Esophagus squamous epithelium (tissue), 5 donors: Measurements from ENCODE around the gene CNTRL. TPM values are rescaled to one million over a fixed set of nuclear protein-coding genes. Genes with fewer than 3 reads are reported as not detected.
"Not testable (repeated sequence)": the region's sequence is repeated elsewhere in the genome, so short reads cannot be mapped to it uniquely, and the experiment has no call there.

Experiments
- DNase-seq: peaks from one replicate; lab custom pipeline; 2025; lab: John Stamatoyannopoulos, UW
- H3K27ac ChIP-seq, 4 donors: fragments of 200-600 bp; sonication (generic); one replicate each; pipeline ENCODE4 v1.5.1; 2016 to 2019; ENCODE audit warnings: mild to moderate bottlenecking in 1 of 4
- H3K27me3 ChIP-seq, 4 donors: fragments of 200-600 bp; sonication (generic); 1 replicate in 3 of 4; 2 replicates in 1 of 4; pipeline versions ENCODE4 v1.5.1 to v1.6.0; 2017 to 2021; ENCODE audit warnings: antibody characterized with exemption in 1 of 4
- H3K36me3 ChIP-seq, 3 donors: fragments of 200-600 bp; sonication (generic); one replicate each; pipeline ENCODE4 v1.5.1; 2016 to 2019
- H3K4me1 ChIP-seq, 3 donors: fragments of 200-600 bp; sonication (generic); one replicate each; pipeline ENCODE4 v1.5.1; 2017 to 2019
- H3K4me3 ChIP-seq, 4 donors: fragments of 200-600 bp; sonication (generic); 1 replicate in 3 of 4; 2 replicates in 1 of 4; pipeline ENCODE4 v1.5.1; 2016 to 2019; ENCODE audit warnings: mild to moderate bottlenecking in 2 of 4, moderate library complexity in 1 of 4
- H3K9me3 ChIP-seq, 3 donors: fragments of 200-600 bp; sonication (generic); one replicate each; pipeline ENCODE4 v1.5.1; 2016 to 2019
- POLR2A ChIP-seq, 4 donors: fragments of 450-650 bp; IDR thresholded peaks; one replicate each; pipeline ENCODE4 v1.6.1; 2017; ENCODE audit warnings: antibody characterized with exemption in 4 of 4, mild to moderate bottlenecking in 4 of 4, moderate library complexity in 3 of 4
- WGBS, 2 donors: methylation state at CpG; one replicate each; pipeline ENCODE4 v1.1.5; 2018; 5-methylcytosine and 5-hydroxymethylcytosine counted together
- intact Hi-C: fragments of 100-400 bp; cut with DNase I; formaldehyde crosslinking; loops from one replicate; pipeline ENCODE4 v1.15.0; 2022
- total RNA-seq, 4 donors: library from RNA; depleted of rRNA; stranded (reverse); fragments of >200 nt; gene quantifications; one replicate each; pipeline ENCODE4 v1.1.0, GENCODE V29; 2016
- TF ChIP-seq, protein P1 (sequence below), 6 experiments: fragments of 450-650 bp in 4 of 6; fragments of 200-600 bp in 2 of 6; sonication (generic) in 2 of 6; IDR thresholded peaks; one replicate each; pipeline ENCODE4 v1.5.1; 2016 to 2019; ENCODE audit warnings: antibody characterized with exemption in 6 of 6, mild to moderate bottlenecking in 4 of 6, moderate library complexity in 4 of 6
- donor health status: DM: yes; HTN: yes; CAD: no.

The CNTRL gene
- total RNA-seq, 4 donors from 2014 or later: 7.2 to 15.3 (median 8.0) TPM

DNA sequence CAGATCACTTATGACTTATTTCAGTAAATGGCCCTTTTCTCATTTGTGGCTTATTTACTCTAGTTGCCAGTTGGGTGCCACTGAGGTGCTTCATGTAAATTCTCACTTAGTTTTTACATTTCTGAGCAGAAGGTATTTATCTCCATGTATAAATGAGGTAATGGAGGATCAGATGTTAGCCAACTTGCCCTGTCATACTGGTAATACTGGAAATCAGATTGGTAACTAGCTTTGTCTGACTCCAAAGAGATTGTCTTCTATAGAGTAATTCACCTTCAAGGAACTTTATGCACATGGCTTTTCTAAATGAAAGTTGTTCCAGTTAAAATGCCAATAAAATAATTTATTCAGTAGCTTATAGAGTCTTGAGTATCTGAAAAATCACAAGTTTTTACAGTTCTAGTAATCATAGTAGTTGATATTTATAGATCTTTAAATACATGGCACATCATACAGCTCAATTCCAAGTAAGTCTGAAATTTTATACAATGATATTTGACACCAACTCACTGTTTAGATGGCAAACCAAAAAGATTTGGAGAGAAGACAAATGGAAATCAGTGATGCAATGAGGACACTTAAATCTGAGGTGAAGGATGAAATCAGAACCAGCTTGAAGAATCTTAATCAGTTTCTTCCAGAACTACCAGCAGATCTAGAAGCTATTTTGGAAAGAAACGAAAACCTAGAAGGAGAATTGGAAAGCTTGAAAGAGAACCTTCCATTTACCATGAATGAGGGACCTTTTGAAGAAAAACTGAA lies 98.2 kb downstream of the CNTRL start:
- H3K27ac ChIP-seq: peak overlapping the region in 2 of 4 donors; percentile 33 to 35
- H3K9me3 ChIP-seq: no peaks in the 10 kb centered on the region
- no peaks in the 10 kb centered on the region for H3K27me3 ChIP-seq
- DNase-seq: no peak
- no peak overlapping the region for H3K4me3 ChIP-seq
- intact Hi-C loops: no loop called here
- no peak for TF ChIP-seq POLR2A (IDR thresholded peaks at IDR 0.05)
- TF ChIP-seq, protein P1, sequence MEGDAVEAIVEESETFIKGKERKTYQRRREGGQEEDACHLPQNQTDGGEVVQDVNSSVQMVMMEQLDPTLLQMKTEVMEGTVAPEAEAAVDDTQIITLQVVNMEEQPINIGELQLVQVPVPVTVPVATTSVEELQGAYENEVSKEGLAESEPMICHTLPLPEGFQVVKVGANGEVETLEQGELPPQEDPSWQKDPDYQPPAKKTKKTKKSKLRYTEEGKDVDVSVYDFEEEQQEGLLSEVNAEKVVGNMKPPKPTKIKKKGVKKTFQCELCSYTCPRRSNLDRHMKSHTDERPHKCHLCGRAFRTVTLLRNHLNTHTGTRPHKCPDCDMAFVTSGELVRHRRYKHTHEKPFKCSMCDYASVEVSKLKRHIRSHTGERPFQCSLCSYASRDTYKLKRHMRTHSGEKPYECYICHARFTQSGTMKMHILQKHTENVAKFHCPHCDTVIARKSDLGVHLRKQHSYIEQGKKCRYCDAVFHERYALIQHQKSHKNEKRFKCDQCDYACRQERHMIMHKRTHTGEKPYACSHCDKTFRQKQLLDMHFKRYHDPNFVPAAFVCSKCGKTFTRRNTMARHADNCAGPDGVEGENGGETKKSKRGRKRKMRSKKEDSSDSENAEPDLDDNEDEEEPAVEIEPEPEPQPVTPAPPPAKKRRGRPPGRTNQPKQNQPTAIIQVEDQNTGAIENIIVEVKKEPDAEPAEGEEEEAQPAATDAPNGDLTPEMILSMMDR (IDR thresholded peaks at IDR 0.05): no peak
- peaks cover 0 to 98% (median 28%) of the 10 kb centered on the region in 3 donors for H3K36me3 ChIP-seq
- 97 to 100% methylated on average over 1 of the region's 1 CpG for WGBS, 2 donors
- peaks cover 0 to 21% (median 0%) of the 10 kb centered on the region in 3 donors for H3K4me1 ChIP-seq

DNA sequence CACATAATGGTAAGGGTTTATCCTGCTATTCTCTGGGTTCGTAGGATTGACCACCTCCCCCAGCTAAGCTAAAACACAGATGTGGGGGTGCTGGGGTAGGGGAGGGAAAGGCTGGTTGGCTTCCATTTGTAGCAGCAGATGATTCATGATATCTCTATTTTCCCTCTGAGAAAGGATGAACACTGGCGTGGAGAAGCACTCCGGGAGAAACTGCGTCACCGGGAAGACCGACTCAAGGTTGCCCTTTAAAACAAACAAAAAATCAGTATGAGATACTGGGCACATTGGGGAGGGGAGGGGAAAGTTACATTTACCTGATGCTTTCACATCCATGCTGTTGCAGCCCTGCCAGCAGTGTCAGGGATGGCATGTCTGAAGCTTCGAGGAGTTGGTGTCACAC lies 98.7 kb downstream of the CNTRL start:
- WGBS, 2 donors: 93 to 94% methylated on average over 4 to 7 of the region's 7 CpGs
- no peak for TF ChIP-seq POLR2A (IDR thresholded peaks at IDR 0.05)
- TF ChIP-seq, protein P1 (IDR thresholded peaks at IDR 0.05): no peak
- Histone ChIP-seq H3K4me1 (peaks cover 0 to 21% (median 0%) of the 10 kb centered on the region in 3 donors), H3K27me3 (no peaks in the 10 kb centered on the region), H3K9me3 (no peaks in the 10 kb centered on the region), H3K36me3 (peaks cover 0 to 99% (median 28%) of the 10 kb centered on the region in 3 donors), H3K4me3 (no peak overlapping the region), H3K27ac (no peak overlapping the region)
- DNase-seq: no peak
- intact Hi-C loops: no loop called here

DNA sequence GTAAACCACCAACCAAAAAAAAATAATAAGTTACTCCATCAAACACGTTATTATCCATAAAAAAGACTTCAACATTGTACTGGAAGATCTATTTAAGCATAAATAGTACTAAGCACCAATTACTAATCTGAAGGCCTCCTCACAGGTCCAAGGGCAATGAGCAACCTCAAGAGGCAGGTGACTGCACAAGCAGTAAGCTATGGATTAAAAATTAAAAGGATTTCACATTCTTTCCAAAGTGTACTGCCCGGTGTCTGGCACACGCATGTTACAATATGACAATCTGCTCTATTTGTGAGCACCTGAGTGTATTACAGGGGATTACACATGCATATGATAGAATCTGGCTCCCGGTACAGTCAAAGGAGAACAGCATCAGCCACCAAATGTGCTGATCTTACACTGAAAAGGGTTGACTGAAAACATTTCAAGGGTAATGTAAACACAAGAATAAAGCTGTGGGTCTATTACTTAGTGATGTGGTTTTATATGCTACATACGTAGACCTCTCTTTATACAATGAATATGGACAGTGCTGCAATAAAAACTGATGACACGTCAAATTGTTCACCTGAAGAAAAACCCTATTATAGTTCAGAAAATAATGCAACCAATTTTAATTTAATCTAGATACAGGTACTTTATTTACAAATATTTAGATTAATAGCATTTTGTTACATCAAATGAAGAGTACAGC lies 104.1 kb downstream of the CNTRL start:
- Histone ChIP-seq H3K4me3 (no peak overlapping the region), H3K9me3 (no peaks in the 10 kb centered on the region), H3K4me1 (peaks cover 0 to 20% (median 2%) of the 10 kb centered on the region in 3 donors), H3K36me3 (peaks cover 0 to 100% (median 13%) of the 10 kb centered on the region in 3 donors), H3K27me3 (no peaks in the 10 kb centered on the region), H3K27ac (no peak overlapping the region)
- TF ChIP-seq POLR2A (IDR thresholded peaks at IDR 0.05): no peak
- TF ChIP-seq, protein P1 (IDR thresholded peaks at IDR 0.05): no peak
- WGBS, 2 donors: 69 to 78% methylated on average over 6 of the region's 6 CpGs
- no peak for DNase-seq
- intact Hi-C loops: no loop called here

DNA sequence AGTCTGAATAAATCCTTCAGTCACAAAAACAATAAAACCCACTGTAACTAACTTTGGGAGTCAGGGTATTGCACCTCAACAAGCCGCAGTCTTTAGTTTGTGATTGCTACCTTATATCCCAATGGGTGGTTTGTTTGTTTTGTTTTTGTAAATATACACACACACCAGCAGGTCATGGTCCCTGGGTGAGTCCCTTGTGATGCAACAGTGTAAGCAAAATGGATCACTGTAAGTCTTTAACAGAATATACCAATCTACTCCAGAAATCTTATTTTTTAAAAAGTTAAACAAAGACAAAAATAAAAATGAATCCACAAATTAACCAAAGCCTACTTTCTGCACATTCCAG lies 104.6 kb downstream of the CNTRL start:
- H3K9me3 ChIP-seq, H3K27me3 ChIP-seq, DNase-seq, intact Hi-C loops, H3K4me3 ChIP-seq, H3K27ac ChIP-seq: not testable (repeated sequence)
- WGBS, 2 donors: 78 to 80% methylated on average over 1 of the region's 1 CpG
- Histone ChIP-seq H3K36me3 (peaks cover 0 to 100% (median 13%) of the 10 kb centered on the region in 3 donors), H3K4me1 (peaks cover 0 to 25% (median 4%) of the 10 kb centered on the region in 3 donors)

DNA sequence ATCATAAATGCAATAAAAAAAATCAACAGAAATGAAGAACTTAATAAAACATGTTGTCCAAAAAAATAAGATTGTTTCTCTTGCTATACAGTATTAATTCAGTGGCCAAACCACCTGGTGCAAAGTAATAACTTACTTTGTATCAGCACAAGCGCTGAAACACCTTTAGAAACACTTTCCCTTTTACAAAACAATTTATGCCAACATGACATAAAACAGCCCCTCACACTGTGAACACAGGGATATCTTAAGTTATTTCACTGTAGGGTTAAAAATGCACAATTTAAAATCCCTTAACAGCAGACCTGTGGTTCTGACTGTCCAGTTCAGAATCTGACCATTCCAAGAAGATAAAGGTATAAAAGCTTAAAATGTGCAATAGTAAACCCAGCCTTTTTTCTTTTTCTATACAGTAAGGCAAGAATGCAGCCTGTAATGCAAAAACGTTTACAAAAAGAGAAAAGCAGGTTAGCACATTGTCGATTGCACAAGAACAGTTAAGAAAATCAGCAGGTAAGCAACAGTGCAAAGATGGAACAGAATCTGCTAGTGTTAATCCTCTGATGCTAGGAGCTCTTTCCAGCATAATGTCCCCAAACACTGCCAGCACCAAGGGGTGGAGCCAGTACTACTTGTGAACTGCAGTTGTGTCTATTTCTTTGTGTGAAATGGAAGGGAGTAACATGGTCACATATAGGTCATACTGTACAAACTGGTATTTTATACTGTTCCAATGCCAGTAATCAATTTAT lies 105.4 kb downstream of the CNTRL start:
- Histone ChIP-seq H3K36me3 (peaks cover 0 to 98% (median 7%) of the 10 kb centered on the region in 3 donors), H3K4me1 (peaks cover 0 to 30% (median 4%) of the 10 kb centered on the region in 3 donors), H3K4me3 (no peak overlapping the region), H3K27me3 (no peaks in the 10 kb centered on the region), H3K9me3 (no peaks in the 10 kb centered on the region), H3K27ac (no peak overlapping the region)
- no peak for TF ChIP-seq POLR2A (IDR thresholded peaks at IDR 0.05)
- TF ChIP-seq, protein P1 (IDR thresholded peaks at IDR 0.05): no peak
- intact Hi-C loops: no loop called here
- no peak for DNase-seq
- WGBS, 2 donors: 63 to 74% methylated on average over 3 of the region's 3 CpGs
